Activated naive CD8-positive, alpha-beta T cell treated with anti-CD3 and anti-CD28 coated beads for 36 hours (primary cell): ENCODE results near the gene CSTF1. TPM values are rescaled to one million over a fixed set of nuclear protein-coding genes. Genes with fewer than 3 reads are reported as not detected.
A peak's percentile ranks its signal among the peaks of the same experiment; 100 is the strongest.

Source experiments
- DNase-seq: peaks from one replicate; pipeline ENCODE4 v3.0.0; 2021
- H3K27ac Mint-ChIP-seq: one replicate; pipeline ENCODE4 v1.8.0; 2022; ENCODE audit warnings: mild to moderate bottlenecking, moderate library complexity, mixed read lengths
- H3K27me3 Mint-ChIP-seq: one replicate; pipeline ENCODE4 v1.8.0; 2022; ENCODE audit warnings: mild to moderate bottlenecking, mixed read lengths
- H3K36me3 Mint-ChIP-seq: one replicate; pipeline ENCODE4 v1.8.0; 2021; ENCODE audit warnings: mild to moderate bottlenecking, mixed read lengths
- H3K4me1 Mint-ChIP-seq: one replicate; pipeline ENCODE4 v1.8.0; 2021; ENCODE audit warnings: mixed read lengths
- H3K4me3 Mint-ChIP-seq: one replicate; pipeline ENCODE4 v1.8.0; 2022; ENCODE audit warnings: mild to moderate bottlenecking, moderate library complexity, mixed read lengths
- H3K9me3 Mint-ChIP-seq: one replicate; pipeline ENCODE4 v1.8.0; 2022; ENCODE audit warnings: mixed read lengths
- total RNA-seq, 2 experiments: library from RNA; stranded (reverse); gene quantifications; one replicate each; pipeline ENCODE4 v1.2.3, GENCODE V29; 2021

Gene CSTF1
- total RNA-seq, result 10 to 100 TPM; 66.4 to 69.8 TPM

DNA sequence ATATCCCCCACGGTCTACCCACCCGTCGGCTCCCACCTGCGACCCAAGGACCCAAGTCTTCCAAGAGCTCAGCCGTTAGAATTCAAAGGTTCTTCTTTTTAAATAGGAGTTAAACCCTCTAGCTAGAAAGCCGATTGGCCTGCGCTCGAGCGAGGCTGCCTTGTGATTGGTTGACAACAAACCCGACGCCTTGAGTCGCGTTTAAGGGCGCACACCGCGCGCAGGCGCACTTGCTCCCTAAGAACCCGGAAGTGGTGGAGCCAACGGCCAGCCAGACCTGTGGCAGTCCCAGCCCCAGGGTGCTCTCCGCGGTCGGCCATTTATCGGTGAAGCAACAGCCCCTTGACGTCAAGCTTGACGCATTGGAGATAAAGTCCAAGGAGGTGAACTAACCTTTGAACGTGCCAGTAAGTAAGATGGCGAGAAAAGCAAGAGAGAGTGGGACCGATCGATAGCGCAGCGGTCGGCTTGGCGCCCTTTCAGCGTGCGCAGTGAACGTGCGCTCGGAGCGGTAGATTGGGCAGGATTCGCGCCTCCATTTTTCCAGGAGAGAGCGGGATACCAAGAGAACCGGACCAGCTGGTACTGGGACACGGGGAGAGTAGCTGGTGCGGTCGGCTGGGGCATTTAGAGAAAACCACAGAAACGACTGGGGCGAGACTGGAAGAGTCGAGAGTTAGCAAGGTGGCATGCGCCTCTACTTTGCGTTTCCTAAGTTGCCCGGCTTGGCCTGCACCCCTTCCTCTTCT lies at the start of gene CSTF1, which contains the start of gene AURKA:
Gene CSTF1 (plus strand): TSS at position 514 of the 749 bp plus-strand sequence. CDS start 2,908 bp downstream, outside the sequence.
Gene AURKA (minus strand): TSS at position 84 of the 749 bp plus-strand sequence. CDS start 4,018 bp downstream, outside the sequence.
- no peaks in the 10 kb centered on the region for H3K9me3 Mint-ChIP-seq
- H3K27me3 Mint-ChIP-seq, result no peaks in the 10 kb centered on the region
- peaks cover 21% of the 10 kb centered on the region for H3K4me1 Mint-ChIP-seq
- no peak within 1 kb of the TSS for H3K4me3 Mint-ChIP-seq
- DNase-seq, result peak; percentile 99
- H3K36me3 Mint-ChIP-seq, result peaks cover 42% of the 10 kb centered on the region
- H3K27ac Mint-ChIP-seq, result no peak within 1 kb of the TSS

DNA sequence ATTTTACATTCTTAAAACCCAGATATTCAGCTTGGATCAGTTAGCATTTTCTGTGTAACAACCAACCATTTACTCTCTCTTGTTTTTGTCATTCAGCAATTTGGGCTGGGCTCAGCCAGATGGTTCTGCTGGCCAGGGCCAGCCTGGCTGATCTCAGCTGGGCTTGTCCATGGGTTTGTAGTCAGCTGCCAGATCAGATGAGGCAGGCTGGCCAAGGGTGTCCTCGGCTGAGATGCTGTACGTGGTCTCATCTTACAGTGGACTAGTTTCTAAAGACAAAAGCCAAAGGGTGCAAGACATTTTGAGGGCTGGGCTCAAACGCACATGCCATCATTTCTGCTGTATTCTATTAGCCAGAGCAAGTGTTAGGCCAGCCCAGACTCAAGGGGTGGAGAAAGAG lies 49.7 kb upstream of the CSTF1 start:
- Mint-ChIP-seq H3K36me3 (no peaks in the 10 kb centered on the region), H3K4me1 (peaks cover 3% of the 10 kb centered on the region), H3K27me3 (peaks cover 85% of the 10 kb centered on the region), H3K27ac (no peak overlapping the region), H3K9me3 (no peaks in the 10 kb centered on the region), H3K4me3 (no peak overlapping the region)
- no peak for DNase-seq

DNA sequence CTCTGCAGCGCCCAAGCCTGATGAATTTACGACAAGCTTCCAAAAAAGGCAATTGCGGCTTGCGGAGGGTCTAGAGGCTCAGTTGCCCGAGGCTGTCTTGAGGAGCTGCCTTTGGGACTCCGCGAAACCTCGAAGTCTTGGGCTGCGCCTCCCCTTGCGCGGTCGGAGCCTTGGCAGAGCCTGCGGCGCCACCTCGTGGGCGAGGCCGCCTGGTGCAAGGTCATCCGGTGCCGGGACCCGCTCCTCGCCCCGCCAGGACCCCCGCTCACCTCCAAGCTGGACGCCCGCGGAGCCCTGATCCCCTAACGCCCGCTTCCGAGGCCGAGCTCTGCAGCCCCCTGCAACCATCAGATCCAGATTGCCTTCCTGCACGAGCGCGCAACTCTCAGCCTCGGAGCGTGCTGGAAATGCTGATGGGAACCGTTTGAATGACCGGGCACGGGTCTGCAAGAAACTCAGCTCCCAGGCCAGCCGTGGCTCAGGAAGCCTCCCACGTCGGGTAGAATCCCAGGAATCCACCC lies 48.5 kb upstream of the CSTF1 start:
- H3K4me1 Mint-ChIP-seq, result peaks cover 3% of the 10 kb centered on the region
- H3K36me3 Mint-ChIP-seq, result no peaks in the 10 kb centered on the region
- no peak overlapping the region for H3K27ac Mint-ChIP-seq
- peak; percentile 56 for DNase-seq
- H3K9me3 Mint-ChIP-seq, result no peaks in the 10 kb centered on the region
- H3K4me3 Mint-ChIP-seq, result no peak overlapping the region
- H3K27me3 Mint-ChIP-seq, result peaks cover 85% of the 10 kb centered on the region

DNA sequence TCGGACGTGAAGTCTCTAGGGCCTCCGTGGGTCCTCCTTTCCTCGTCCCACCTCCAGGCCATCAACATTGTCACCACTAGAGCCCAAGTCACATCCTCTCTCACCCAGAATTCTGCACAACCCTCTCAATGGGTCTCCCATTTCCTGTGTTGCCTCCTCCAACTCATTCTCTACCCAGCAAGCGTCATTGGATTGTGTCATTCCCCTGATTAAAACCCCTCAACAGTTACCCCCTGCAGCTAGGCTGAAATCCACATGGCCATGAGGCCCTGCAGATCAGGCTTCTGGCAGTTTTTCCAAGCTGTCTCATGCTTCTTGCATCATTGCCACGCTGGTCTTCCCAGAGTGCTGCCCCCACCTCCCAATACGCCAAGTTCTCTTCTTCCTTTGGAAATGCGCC lies 46.5 kb upstream of the CSTF1 start:
- Mint-ChIP-seq H3K27ac (no peak overlapping the region), H3K4me1 (peaks cover 3% of the 10 kb centered on the region), H3K27me3 (peaks cover 68% of the 10 kb centered on the region), H3K9me3 (no peaks in the 10 kb centered on the region), H3K4me3 (no peak overlapping the region), H3K36me3 (no peaks in the 10 kb centered on the region)
- DNase-seq, result no peak

DNA sequence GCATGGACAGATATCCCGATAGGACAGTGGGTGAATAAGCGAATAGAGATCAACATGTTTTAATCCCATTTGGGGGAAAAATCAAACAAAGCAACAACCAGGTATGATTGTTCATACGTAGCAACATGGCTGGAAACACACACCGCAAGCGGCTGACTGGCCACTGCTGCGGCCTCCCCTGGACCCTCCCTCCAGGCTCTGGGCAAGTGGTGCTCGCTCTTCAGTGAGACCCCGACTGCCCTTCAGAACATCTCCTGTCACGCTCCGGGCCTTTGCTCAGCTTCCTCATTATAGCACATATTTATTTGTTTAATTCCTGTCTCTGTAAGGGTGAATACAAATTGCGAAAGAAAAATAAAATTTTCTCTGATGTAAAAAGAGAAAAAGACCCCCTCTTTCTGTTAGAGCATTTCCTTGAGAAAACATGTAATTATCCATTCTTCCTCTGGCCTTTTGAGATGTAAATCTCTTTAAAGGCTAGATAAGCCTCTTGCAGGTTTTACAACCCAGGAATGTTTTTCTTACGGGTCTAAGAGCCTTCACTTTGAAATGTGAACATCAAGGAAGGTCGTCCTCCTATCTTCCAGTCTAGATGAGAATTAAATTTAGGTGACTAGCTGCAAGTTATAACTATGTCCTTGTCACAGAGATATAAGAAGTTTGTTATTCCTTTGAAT lies 44.7 kb upstream of the CSTF1 start:
- H3K27ac Mint-ChIP-seq, result no peak overlapping the region
- H3K27me3 Mint-ChIP-seq, result peaks cover 56% of the 10 kb centered on the region
- peaks cover 3% of the 10 kb centered on the region for H3K4me1 Mint-ChIP-seq
- no peak overlapping the region for H3K4me3 Mint-ChIP-seq
- no peaks in the 10 kb centered on the region for H3K9me3 Mint-ChIP-seq
- no peak for DNase-seq
- no peaks in the 10 kb centered on the region for H3K36me3 Mint-ChIP-seq

DNA sequence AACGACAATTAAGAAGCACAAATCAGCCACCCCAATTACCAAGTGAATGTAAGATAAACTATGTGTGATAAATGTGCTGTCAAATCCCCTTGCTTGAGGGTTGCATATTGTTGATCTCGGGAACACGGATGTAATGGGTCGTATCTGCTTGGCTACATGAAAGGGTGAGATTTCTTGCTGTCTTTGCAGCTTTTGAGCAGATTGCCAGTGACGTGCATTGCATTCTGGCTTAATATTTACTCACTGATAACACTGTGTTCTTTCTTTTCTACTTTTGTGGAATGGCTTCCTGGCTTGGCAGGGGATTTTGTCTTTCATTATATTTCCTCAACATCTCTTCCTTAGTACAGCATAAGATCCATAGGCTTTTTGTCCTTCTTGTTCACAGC lies 44.1 kb upstream of the CSTF1 start:
- peaks cover 3% of the 10 kb centered on the region for H3K4me1 Mint-ChIP-seq
- no peak overlapping the region for H3K4me3 Mint-ChIP-seq
- H3K36me3 Mint-ChIP-seq, result no peaks in the 10 kb centered on the region
- H3K27me3 Mint-ChIP-seq, result peaks cover 51% of the 10 kb centered on the region
- DNase-seq, result no peak
- H3K9me3 Mint-ChIP-seq, result no peaks in the 10 kb centered on the region
- no peak overlapping the region for H3K27ac Mint-ChIP-seq

DNA sequence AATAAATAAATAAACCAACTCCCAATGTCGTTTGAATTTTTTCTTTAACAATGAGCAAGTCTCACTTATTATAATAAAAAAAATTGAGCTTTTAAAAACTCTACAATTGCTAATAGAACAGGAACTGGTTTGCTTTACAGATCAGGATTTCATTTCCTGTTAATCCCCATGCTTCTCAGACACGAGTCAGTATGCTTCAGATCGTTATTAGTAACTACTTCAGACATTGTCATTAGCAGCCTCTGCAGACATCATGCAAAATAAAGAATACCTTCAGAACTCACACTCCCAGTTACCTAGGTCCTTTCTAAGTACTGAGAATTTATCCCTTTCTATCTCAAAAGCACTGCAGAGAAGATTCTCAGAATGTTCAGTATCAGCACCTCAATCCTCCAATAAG lies 43.7 kb upstream of the CSTF1 start:
- Mint-ChIP-seq H3K4me3 (no peak overlapping the region), H3K4me1 (peaks cover under 1% of the 10 kb centered on the region), H3K27me3 (peaks cover 46% of the 10 kb centered on the region), H3K9me3 (no peaks in the 10 kb centered on the region), H3K27ac (no peak overlapping the region), H3K36me3 (no peaks in the 10 kb centered on the region)
- DNase-seq, result no peak

DNA sequence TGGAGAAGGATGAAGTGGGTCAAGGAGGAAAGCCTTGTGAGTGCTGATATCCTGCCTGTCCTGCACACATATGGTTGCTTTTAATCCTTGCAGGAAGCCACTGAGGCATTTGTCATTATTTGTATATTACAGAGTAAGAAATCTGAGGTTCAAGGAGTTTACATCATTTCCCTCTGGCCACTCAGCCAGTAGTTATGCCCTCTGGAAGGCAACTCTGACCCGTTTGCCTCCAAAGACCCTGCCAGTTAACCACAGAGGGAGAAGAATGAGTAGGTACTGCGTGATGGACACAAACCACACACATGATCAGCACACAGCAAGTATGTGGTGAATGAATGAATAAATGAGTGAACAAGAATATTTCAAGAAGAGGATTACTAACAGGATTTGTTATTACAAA lies 41.6 kb upstream of the CSTF1 start:
- no peaks in the 10 kb centered on the region for H3K4me1 Mint-ChIP-seq
- no peak overlapping the region for H3K4me3 Mint-ChIP-seq
- DNase-seq, result no peak
- peaks cover 25% of the 10 kb centered on the region for H3K27me3 Mint-ChIP-seq
- H3K27ac Mint-ChIP-seq, result no peak overlapping the region
- H3K36me3 Mint-ChIP-seq, result no peaks in the 10 kb centered on the region
- no peaks in the 10 kb centered on the region for H3K9me3 Mint-ChIP-seq

DNA sequence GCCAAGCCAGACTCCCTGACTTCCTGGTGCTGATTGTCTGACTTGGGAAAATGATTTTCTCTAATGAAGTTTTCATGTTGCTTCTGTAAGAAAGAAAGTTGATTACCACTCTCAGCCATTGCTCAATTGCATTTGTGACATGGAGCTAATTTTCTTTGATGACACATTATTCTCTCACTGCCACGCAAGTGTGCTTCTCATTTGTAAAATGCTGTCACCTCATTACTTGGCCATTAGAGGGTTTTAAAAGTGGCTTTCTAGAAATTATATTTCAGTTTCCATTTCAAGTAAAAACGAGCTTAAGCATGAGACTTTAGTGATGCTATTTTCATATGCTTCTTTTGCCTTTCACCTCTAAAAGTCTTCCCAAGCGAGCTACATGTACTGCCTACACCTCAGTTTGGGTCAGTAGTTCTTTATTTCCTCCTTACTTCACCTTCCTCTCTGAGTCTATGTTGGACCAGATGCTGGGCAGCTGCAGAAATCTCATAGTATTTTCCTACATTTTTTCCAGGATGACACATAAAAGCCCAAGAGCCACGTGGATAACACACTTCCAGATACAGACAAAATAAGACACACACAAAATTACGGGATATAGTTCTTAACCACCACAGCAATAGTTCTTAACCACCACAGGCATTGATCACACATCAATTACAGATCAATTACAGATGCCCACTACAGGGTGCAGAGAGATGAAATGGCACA lies 39.9 kb upstream of the CSTF1 start:
- no peaks in the 10 kb centered on the region for H3K4me1 Mint-ChIP-seq
- no peak overlapping the region for H3K4me3 Mint-ChIP-seq
- H3K9me3 Mint-ChIP-seq, result no peaks in the 10 kb centered on the region
- no peak for DNase-seq
- H3K27ac Mint-ChIP-seq, result no peak overlapping the region
- H3K36me3 Mint-ChIP-seq, result no peaks in the 10 kb centered on the region
- H3K27me3 Mint-ChIP-seq, result peaks cover 17% of the 10 kb centered on the region

DNA sequence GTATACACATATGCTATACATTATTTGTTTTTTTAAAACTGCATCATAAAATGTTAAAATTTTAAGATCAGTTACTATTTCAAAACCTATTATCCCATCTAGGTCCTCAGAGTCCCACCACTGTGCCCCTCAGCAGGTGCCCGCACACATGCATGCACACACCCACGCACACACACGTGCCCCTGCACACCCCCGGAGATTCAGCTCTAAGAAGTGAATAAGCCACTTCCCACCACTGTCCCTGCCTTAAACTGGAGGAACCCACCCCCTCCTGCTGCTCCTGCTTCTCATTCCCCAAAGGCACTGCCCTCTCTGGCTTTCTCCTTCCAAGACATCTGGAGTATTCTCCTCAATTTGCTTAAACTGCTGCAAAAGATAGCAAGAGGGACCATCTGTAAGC lies 39.1 kb upstream of the CSTF1 start:
- peaks cover 3% of the 10 kb centered on the region for H3K4me1 Mint-ChIP-seq
- peaks cover 10% of the 10 kb centered on the region for H3K27me3 Mint-ChIP-seq
- H3K9me3 Mint-ChIP-seq, result no peaks in the 10 kb centered on the region
- no peaks in the 10 kb centered on the region for H3K36me3 Mint-ChIP-seq
- H3K27ac Mint-ChIP-seq, result no peak overlapping the region
- DNase-seq, result no peak
- no peak overlapping the region for H3K4me3 Mint-ChIP-seq

DNA sequence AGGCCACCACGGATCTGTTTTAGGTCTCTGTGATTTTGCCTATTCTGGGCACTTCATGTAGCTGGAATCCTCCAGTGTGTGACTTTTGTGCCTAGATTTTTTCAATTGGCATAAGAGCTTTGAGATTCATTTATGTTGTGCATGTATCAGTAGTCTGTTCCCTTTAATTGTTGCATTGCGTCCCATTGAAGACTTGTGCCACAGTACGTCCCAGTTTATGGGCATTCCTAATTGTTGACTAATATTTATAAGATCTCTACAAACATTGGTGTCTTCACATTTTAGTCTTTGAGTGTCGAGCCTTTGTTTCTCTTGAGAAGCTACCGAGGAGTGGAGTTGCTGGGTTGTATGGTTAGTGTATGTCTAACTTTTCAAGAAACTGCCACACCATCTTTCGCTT lies 34.4 kb upstream of the CSTF1 start:
- peaks cover 16% of the 10 kb centered on the region for H3K4me1 Mint-ChIP-seq
- no peaks in the 10 kb centered on the region for H3K36me3 Mint-ChIP-seq
- peak overlapping the region; percentile 66 for H3K4me3 Mint-ChIP-seq
- H3K9me3 Mint-ChIP-seq, result no peaks in the 10 kb centered on the region
- no peak for DNase-seq
- H3K27ac Mint-ChIP-seq, result no peak overlapping the region
- no peaks in the 10 kb centered on the region for H3K27me3 Mint-ChIP-seq

DNA sequence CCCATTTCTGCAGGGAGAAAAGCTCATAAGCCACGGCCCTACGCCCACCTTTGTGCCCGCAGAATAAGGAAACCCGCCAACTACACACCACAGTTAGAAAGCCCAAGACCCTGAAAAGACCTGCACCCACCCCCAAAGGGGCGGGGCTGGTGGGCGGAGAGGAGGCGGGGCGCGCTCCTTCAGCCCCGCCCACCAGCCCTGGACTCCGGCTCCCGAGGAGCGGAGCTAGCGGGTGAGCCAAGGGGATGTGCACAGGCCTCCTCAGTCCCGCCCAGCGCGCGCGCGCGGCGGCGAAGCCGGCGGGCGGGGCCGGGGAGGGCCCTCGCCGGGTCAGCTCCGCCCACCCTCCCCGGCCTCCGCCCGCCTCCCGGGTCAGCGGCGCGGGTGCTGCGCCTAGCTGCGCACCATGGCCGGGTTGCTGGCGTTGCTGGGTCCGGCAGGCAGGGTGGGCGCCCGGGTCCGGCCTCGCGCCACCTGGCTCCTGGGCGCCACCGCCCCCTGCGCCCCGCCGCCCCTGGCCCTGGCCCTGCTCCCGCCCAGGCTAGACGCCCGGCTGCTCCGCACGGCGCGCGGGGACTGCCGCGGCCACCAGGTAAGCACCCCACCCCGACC lies 33.7 kb upstream of the CSTF1 start, which contains the start of gene FAM210B:
Gene FAM210B (plus strand): TSS at position 375 of the 612 bp plus-strand sequence. CDS start 32 bp downstream, at position 407.
- Mint-ChIP-seq H3K27ac (peak within 1 kb of the TSS; percentile 56), H3K4me1 (peaks cover 16% of the 10 kb centered on the region), H3K36me3 (no peaks in the 10 kb centered on the region), H3K9me3 (no peaks in the 10 kb centered on the region), H3K27me3 (no peaks in the 10 kb centered on the region), H3K4me3 (peak within 1 kb of the TSS; percentile 83)
- peak; percentile 88 for DNase-seq

DNA sequence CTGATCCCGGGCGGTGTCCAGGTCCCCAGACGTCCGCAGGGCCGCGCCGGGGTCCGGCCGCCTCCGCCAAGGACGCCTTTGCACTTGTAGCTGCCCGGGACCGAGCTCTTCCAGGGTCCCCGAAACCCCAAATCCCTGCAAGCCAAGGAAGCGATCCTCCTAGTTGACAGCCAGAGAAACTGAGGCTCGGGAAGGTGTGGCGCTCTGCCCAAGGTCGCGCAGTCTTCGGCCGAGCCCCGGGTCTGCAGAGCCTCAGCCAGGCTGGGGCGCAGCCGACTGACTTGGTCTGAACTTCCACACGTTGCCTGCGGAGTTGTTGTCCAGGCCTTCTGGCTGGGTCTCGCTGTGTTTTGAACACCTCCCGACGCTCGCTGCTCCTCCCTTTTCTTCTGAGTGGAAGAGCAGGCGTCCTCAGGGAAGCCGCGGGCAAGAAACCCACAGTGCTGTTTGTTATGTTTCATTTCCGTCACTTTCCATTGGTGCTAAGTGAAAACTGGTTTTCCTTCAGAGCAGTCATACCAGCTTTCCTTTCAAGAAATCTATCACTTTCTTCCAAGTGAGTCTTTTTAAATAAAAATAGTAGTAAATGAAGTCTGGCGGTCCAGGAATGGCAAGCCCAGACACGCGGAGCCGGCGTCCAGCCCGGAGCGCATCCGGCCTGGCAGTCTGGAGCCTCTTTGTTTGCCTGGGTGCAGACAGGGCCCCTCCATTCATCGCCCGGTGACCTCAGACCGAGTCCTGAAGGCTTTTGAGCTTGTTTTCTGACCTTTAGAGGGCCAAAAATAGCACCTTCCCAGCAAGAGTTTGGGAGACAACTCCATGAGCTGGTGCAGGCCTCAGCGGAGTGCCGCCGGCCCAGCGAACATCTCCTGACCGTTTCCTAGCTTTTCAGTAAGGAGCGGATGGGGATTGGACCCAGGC lies 33.0 kb upstream of the CSTF1 start:
- DNase-seq, result peak; percentile 17
- Mint-ChIP-seq H3K4me3 (peak overlapping the region; percentile 83), H3K27me3 (no peaks in the 10 kb centered on the region), H3K36me3 (no peaks in the 10 kb centered on the region), H3K4me1 (peaks cover 16% of the 10 kb centered on the region), H3K9me3 (no peaks in the 10 kb centered on the region), H3K27ac (peak overlapping the region; percentile 56)
